Stimulated activated naive B cell treated with anti-CD40 and anti-IgM and Interleukin-4, amounts not matched to agents 10 μg/mL and 1 μg/mL and 100 μg/mL, for 72 hours (primary cell): ENCODE data around the gene FCMR.
"Not testable (repeated sequence)": the region's sequence is repeated elsewhere in the genome, so short reads cannot be mapped to it uniquely, and the experiment has no call there.

Experiments
- ATAC-seq, 2 donors: fragments of 150-1000 bp; cut with Tn5 transposase; replicated peaks; 2 replicates each; pipeline ENCODE4 v1.10.0; 2021; ENCODE audit warnings: moderate library complexity in 1 of 2
- DNase-seq: peaks from one replicate; pipeline ENCODE4 v3.0.0; 2021
- H3K27ac Mint-ChIP-seq: one replicate; pipeline ENCODE4 v1.8.0; 2022; ENCODE audit warnings: mild to moderate bottlenecking, mixed read lengths
- H3K27me3 Mint-ChIP-seq, 2 donors: one replicate each; pipeline ENCODE4 v1.8.0; 2022; ENCODE audit warnings: mixed read lengths in 2 of 2
- H3K36me3 Mint-ChIP-seq, 2 donors: one replicate each; pipeline ENCODE4 v1.8.0; 2022; ENCODE audit warnings: mixed read lengths in 2 of 2, mild to moderate bottlenecking in 1 of 2
- H3K4me1 Mint-ChIP-seq, 2 donors: one replicate each; pipeline ENCODE4 v1.8.0; 2022; ENCODE audit warnings: mixed read lengths in 2 of 2, mild to moderate bottlenecking in 1 of 2
- H3K4me3 Mint-ChIP-seq, 2 donors: one replicate each; pipeline ENCODE4 v1.8.0; 2022; ENCODE audit warnings: mild to moderate bottlenecking in 2 of 2, mixed read lengths in 2 of 2, moderate library complexity in 1 of 2
- H3K9me3 Mint-ChIP-seq, 2 donors: one replicate each; pipeline ENCODE4 v1.8.0; 2022; ENCODE audit warnings: mixed read lengths in 2 of 2, mild to moderate bottlenecking in 1 of 2

The FCMR gene

DNA sequence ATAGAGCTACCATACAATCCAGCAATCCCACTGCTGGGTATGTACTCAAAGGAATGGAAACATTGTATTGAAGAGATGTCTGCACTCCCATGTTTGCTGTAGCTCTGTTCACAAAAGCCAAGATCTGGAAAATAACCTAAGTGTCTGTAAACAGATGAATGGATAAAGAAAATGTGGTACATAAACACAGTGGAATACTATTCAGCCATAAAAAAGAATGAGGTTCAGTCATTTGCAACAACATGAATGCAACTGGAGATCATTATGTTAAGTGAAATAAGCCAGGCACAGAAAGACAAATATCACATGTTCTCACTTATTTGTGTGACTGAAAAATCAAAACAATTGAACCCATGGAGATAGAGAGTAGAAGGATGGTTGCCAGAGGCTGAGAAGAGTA, 68.0 kb downstream of the FCMR start:
- DNase-seq, H3K9me3 Mint-ChIP-seq, H3K4me1 Mint-ChIP-seq, H3K27me3 Mint-ChIP-seq, H3K36me3 Mint-ChIP-seq, ATAC-seq, H3K27ac Mint-ChIP-seq, H3K4me3 Mint-ChIP-seq: not testable (repeated sequence)
